WTC11 (cell line): ENCODE results near the gene CFAP299.

Source experiments
- AFF4 ChIP-seq: sonication (generic); formaldehyde crosslinking; IDR thresholded peaks from 2 replicates; pipeline ENCODE4 v1.8.1; 2023; ENCODE audit warnings: mild to moderate bottlenecking, missing genetic modification reagents, borderline replicate concordance
- ATF1 ChIP-seq: sonication (generic); formaldehyde crosslinking; IDR thresholded peaks from 2 replicates; pipeline ENCODE4 v1.8.1; 2023; ENCODE audit warnings: mild to moderate bottlenecking, moderate library complexity, missing genetic modification reagents
- CTCF ChIP-seq: fragments of 200-600 bp; IDR thresholded peaks from 2 replicates; pipeline ENCODE4 v1.8.0; 2022; ENCODE audit warnings: antibody characterized with exemption
- GTF2I ChIP-seq: fragments of 250-450 bp; sonication (Bioruptor Pico); conservative IDR thresholded peaks from 2 replicates; pipeline ENCODE4 v1.4.0; 2021; ENCODE audit warnings: mild to moderate bottlenecking
- JUN ChIP-seq: sonication (generic); formaldehyde crosslinking; IDR thresholded peaks from 2 replicates; pipeline ENCODE4 v1.8.0; 2023; ENCODE audit warnings: mild to moderate bottlenecking, missing genetic modification reagents
- MAX ChIP-seq: sonication (generic); formaldehyde crosslinking; IDR thresholded peaks from 2 replicates; pipeline ENCODE4 v1.8.0; 2022; ENCODE audit warnings: mild to moderate bottlenecking, missing genetic modification reagents
- USF2 ChIP-seq: sonication (generic); formaldehyde crosslinking; IDR thresholded peaks from 2 replicates; pipeline ENCODE4 v1.8.1; 2023; ENCODE audit warnings: mild to moderate bottlenecking, missing genetic modification reagents, moderate library complexity
- ZNF671 ChIP-seq: fragments of 250-450 bp; sonication (Bioruptor Pico); IDR thresholded peaks from 2 replicates; pipeline ENCODE4 v1.8.0; 2021; ENCODE audit warnings: mild to moderate bottlenecking

GRCh38 chr4:80967346-80967745, 631.8 kb downstream of the CFAP299 start:
- TF ChIP-seq JUN (CRISPR knock-in tag) (no peak), CTCF (no peak), GTF2I (CRISPR knock-in tag) (no peak), ZNF671 (CRISPR knock-in tag) (no peak), AFF4 (no peak), MAX (no peak), ATF1 (no peak), USF2 (no peak)
